Esophagus muscularis mucosa (tissue), 3 donors: ENCODE measurements around the gene PRPS1.

Experiments
- POLR2A ChIP-seq: fragments of 450-650 bp; IDR thresholded peaks from one replicate; pipeline ENCODE4 v1.6.1; 2017; ENCODE audit warnings: antibody characterized with exemption, moderate library complexity, mild to moderate bottlenecking, low read depth
- POLR2AphosphoS5 ChIP-seq, 2 donors: sonication (generic); formaldehyde crosslinking; IDR thresholded peaks; one replicate each; pipeline ENCODE4 v1.6.1; 2017; ENCODE audit warnings: antibody characterized with exemption in 2 of 2
- TF ChIP-seq, protein P1 (sequence below), 3 experiments: fragments of 200-600 bp in 2 of 3; fragments of 450-650 bp in 1 of 3; sonication (generic) in 2 of 3; IDR thresholded peaks; one replicate each; pipeline ENCODE4 v1.5.1; 2017 to 2019; ENCODE audit warnings: antibody characterized with exemption in 3 of 3, mild to moderate bottlenecking in 2 of 3, moderate library complexity in 1 of 3

DNA sequence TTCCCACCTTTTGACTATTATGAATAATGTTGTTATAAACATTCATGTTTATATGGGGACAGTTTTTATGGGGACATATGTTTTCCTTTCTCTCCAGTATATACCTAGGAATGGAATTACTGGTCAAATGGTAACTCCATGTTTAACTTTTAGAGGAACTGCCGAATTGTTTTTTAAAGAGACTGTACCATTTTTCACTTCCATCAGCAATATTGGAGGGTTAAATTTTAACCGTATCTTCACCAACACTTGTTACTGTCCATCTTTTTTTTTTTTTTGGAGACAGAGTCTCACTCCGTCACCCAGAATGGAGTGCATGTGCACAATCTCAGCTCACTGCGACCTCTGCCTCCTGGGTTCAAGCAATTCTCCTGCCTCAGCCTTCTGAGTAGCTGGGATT, 46.4 kb upstream of the PRPS1 start:
- TF ChIP-seq, protein P1, sequence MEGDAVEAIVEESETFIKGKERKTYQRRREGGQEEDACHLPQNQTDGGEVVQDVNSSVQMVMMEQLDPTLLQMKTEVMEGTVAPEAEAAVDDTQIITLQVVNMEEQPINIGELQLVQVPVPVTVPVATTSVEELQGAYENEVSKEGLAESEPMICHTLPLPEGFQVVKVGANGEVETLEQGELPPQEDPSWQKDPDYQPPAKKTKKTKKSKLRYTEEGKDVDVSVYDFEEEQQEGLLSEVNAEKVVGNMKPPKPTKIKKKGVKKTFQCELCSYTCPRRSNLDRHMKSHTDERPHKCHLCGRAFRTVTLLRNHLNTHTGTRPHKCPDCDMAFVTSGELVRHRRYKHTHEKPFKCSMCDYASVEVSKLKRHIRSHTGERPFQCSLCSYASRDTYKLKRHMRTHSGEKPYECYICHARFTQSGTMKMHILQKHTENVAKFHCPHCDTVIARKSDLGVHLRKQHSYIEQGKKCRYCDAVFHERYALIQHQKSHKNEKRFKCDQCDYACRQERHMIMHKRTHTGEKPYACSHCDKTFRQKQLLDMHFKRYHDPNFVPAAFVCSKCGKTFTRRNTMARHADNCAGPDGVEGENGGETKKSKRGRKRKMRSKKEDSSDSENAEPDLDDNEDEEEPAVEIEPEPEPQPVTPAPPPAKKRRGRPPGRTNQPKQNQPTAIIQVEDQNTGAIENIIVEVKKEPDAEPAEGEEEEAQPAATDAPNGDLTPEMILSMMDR (IDR thresholded peaks at IDR 0.05) = no peak
- TF ChIP-seq POLR2AphosphoS5 (IDR thresholded peaks at IDR 0.05) (no peak), POLR2A (no peak)
